H1 (cell line): ENCODE results near the gene POTEG. TPM values are rescaled to one million over a fixed set of nuclear protein-coding genes. Genes with fewer than 3 reads are reported as not detected.
"Not testable (repeated sequence)": the region's sequence is repeated elsewhere in the genome, so short reads cannot be mapped to it uniquely, and the experiment has no call there.

Experiments used
- CTCF ChIA-PET: fragments of 300-600 bp; sonication (Branson Sonifier 250); formaldehyde crosslinking; loops from one replicate; lab custom pipeline; 2021; ENCODE audit not compliant: partially characterized antibody; lab: Charles Lee
- POLR2A ChIA-PET: fragments of 300-600 bp; sonication (Branson Sonifier 250); formaldehyde crosslinking; loops from one replicate; lab custom pipeline; 2021; ENCODE audit warnings: inconsistent platforms; ENCODE audit not compliant: partially characterized antibody; lab: Charles Lee
- DNase-seq, 2 experiments: peaks; one replicate each; pipeline versions ENCODE4 v3.0.0 to v3.0.0-alpha.2; 2010 to 2022; ENCODE audit warnings: low spot score in 2 of 2, low read depth in 1 of 2, mixed read lengths in 1 of 2
- FAIRE-seq: peaks from 2 replicates; lab custom pipeline; 2011; peaks lifted over from hg19 to GRCh38; lab: Jason Lieb, UNC
- H2AFZ ChIP-seq: 2 replicates; pipeline ENCODE4 v1.8.1; 2012; ENCODE audit warnings: low read length, inconsistent platforms
- H2AK5ac ChIP-seq: 2 replicates; pipeline ENCODE4 v1.6.1; 2013; ENCODE audit warnings: low read depth, low read length
- H2BK120ac ChIP-seq: replicated peaks from 2 replicates; pipeline ENCODE3; 2013; ENCODE audit warnings: low read depth, low read length, inconsistent platforms
- H2BK12ac ChIP-seq: 2 replicates; pipeline ENCODE4 v1.6.1; 2013; ENCODE audit warnings: low read depth, low read length
- H2BK15ac ChIP-seq: 2 replicates; pipeline ENCODE4 v1.6.1; 2013; ENCODE audit warnings: low read length
- H2BK20ac ChIP-seq: 2 replicates; pipeline ENCODE4 v1.6.1; 2013; ENCODE audit warnings: low read length
- H2BK5ac ChIP-seq: 2 replicates; pipeline ENCODE4 v1.6.1; 2013; ENCODE audit warnings: low read depth, low read length
- H3K14ac ChIP-seq: 2 replicates; pipeline ENCODE4 v1.6.1; 2013; ENCODE audit warnings: inconsistent platforms; ENCODE audit not compliant: insufficient read length
- H3K18ac ChIP-seq: 2 replicates; pipeline ENCODE4 v1.6.1; 2013; ENCODE audit warnings: low read length; ENCODE audit errors: extremely low read depth
- H3K23ac ChIP-seq: 2 replicates; pipeline ENCODE4 v1.6.1; 2013; ENCODE audit warnings: inconsistent platforms; ENCODE audit not compliant: insufficient read length
- H3K23me2 ChIP-seq: 2 replicates; pipeline ENCODE4 v1.6.1; 2013; ENCODE audit warnings: low read depth, low read length
- H3K27ac ChIP-seq: 2 replicates; pipeline ENCODE4 v1.6.1; 2011; ENCODE audit warnings: low read depth, low read length, inconsistent platforms
- H3K27me3 ChIP-seq, 4 experiments: replicated peaks in 1 of 4; 1 replicate in 1 of 4; 2 replicates in 3 of 4; pipeline versions ENCODE4 v1.6.1 to v1.8.1; 2011 to 2013; ENCODE audit warnings: low read length in 3 of 4, mild to moderate bottlenecking in 3 of 4, inconsistent platforms in 2 of 4, mixed read lengths in 2 of 4, moderate library complexity in 1 of 4; ENCODE audit not compliant: control insufficient read depth in 3 of 4, insufficient read depth in 3 of 4; ENCODE audit errors: extremely low read depth in 1 of 4
- H3K36me3 ChIP-seq, 4 experiments: 2 replicates each; pipeline versions ENCODE4 v1.6.1 to v1.8.1; 2011 to 2013; ENCODE audit warnings: mild to moderate bottlenecking in 4 of 4, low read length in 3 of 4, moderate library complexity in 2 of 4, control low read depth in 1 of 4, inconsistent platforms in 1 of 4; ENCODE audit not compliant: insufficient read depth in 4 of 4, control insufficient read depth in 2 of 4
- H3K4ac ChIP-seq: replicated peaks from 2 replicates; pipeline ENCODE3; 2013; ENCODE audit warnings: low read length, low read depth, mixed read lengths, inconsistent platforms; ENCODE audit not compliant: insufficient read length
- H3K4me1 ChIP-seq, 4 experiments: replicated peaks in 1 of 4; 1 replicate in 1 of 4; 2 replicates in 3 of 4; pipeline versions ENCODE4 v1.6.1 to v1.8.1; 2011 to 2013; ENCODE audit warnings: low read length in 3 of 4, inconsistent platforms in 2 of 4, mixed read lengths in 1 of 4; ENCODE audit not compliant: insufficient read depth in 4 of 4, control insufficient read depth in 3 of 4
- H3K4me2 ChIP-seq, 2 experiments: 2 replicates each; pipeline versions ENCODE4 v1.6.1 to v1.8.1; 2011 to 2013; ENCODE audit warnings: low read depth in 2 of 2, low read length in 2 of 2, control low read depth in 1 of 2, inconsistent platforms in 1 of 2, mild to moderate bottlenecking in 1 of 2; ENCODE audit not compliant: insufficient read depth in 1 of 2
- H3K4me3 ChIP-seq, 4 experiments: fragments of 200-600, 300-600 bp in 1 of 4; sonication (generic), shearing (Covaris generic), sonication (Bioruptor Twin) in 1 of 4; 2 replicates each; pipeline versions ENCODE4 v1.5.1 to v1.8.1; 2011 to 2016; ENCODE audit warnings: low read length in 4 of 4, low read depth in 3 of 4, control low read depth in 2 of 4, inconsistent platforms in 2 of 4, mild to moderate bottlenecking in 2 of 4, mixed read lengths in 1 of 4, moderate library complexity in 1 of 4; ENCODE audit not compliant: insufficient read depth in 2 of 4; ENCODE audit errors: extremely low read depth in 1 of 4
- H3K56ac ChIP-seq: replicated peaks from 2 replicates; pipeline ENCODE3; 2013; ENCODE audit warnings: low read depth, mild to moderate bottlenecking, mixed read lengths, low read length, inconsistent platforms; ENCODE audit not compliant: insufficient read length
- H3K79me1 ChIP-seq: 2 replicates; pipeline ENCODE4 v1.6.1; 2013; ENCODE audit warnings: low read depth, low read length, control low read depth
- H3K79me2 ChIP-seq, 2 experiments: 2 replicates each; pipeline versions ENCODE4 v1.6.1 to v1.8.1; 2012 to 2013; ENCODE audit warnings: low read length in 2 of 2, mild to moderate bottlenecking in 2 of 2, inconsistent platforms in 1 of 2; ENCODE audit not compliant: insufficient read depth in 2 of 2, control insufficient read depth in 1 of 2
- H3K9ac ChIP-seq, 4 experiments: replicated peaks in 1 of 4; 1 replicate in 1 of 4; 2 replicates in 3 of 4; pipeline versions ENCODE4 v1.6.1 to v1.8.1; 2011 to 2013; ENCODE audit warnings: low read depth in 3 of 4, low read length in 3 of 4, control low read depth in 2 of 4, mild to moderate bottlenecking in 2 of 4, moderate library complexity in 2 of 4, inconsistent platforms in 1 of 4; ENCODE audit errors: extremely low read depth in 1 of 4
- H3K9me3 ChIP-seq, 2 experiments: 2 replicates each; pipeline versions ENCODE4 v1.6.1 to v1.8.1; 2012 to 2013; ENCODE audit warnings: mild to moderate bottlenecking in 2 of 2, moderate library complexity in 2 of 2, control low read depth in 1 of 2, inconsistent platforms in 1 of 2, low read depth in 1 of 2, low read length in 1 of 2, mixed read lengths in 1 of 2; ENCODE audit not compliant: insufficient read depth in 2 of 2
- H4K20me1 ChIP-seq, 2 experiments: replicated peaks in 1 of 2; 2 replicates each; pipeline versions ENCODE3 to v1.8.1; 2011 to 2013; ENCODE audit warnings: inconsistent platforms in 2 of 2, low read length in 2 of 2, mild to moderate bottlenecking in 1 of 2; ENCODE audit not compliant: insufficient read depth in 2 of 2, control insufficient read depth in 1 of 2
- H4K5ac ChIP-seq: 2 replicates; pipeline ENCODE4 v1.6.1; 2013; ENCODE audit warnings: low read length, low read depth, mixed read lengths, inconsistent platforms; ENCODE audit not compliant: insufficient read length
- H4K8ac ChIP-seq: 2 replicates; pipeline ENCODE4 v1.8.0; 2013; ENCODE audit warnings: mild to moderate bottlenecking, moderate library complexity, low read length, inconsistent platforms; ENCODE audit not compliant: insufficient read depth; ENCODE audit errors: extremely low read depth
- H4K91ac ChIP-seq: replicated peaks from 2 replicates; pipeline ENCODE3; 2013; ENCODE audit warnings: low read length, mixed read lengths, inconsistent platforms; ENCODE audit not compliant: insufficient read length
- WGBS, 2 experiments: shearing (Covaris generic) in 1 of 2; methylation state at CpG; one replicate each; pipeline versions ENCODE4 v1.1.6 to v1.1.7; 2013 to 2015; ENCODE audit warnings: low lambda C conversion rate in 2 of 2, mixed read lengths in 2 of 2, inconsistent platforms in 1 of 2, low coverage in 1 of 2, missing lambda C conversion rate in 1 of 2; ENCODE audit not compliant: insufficient replicate concordance in 2 of 2, insufficient coverage in 1 of 2, insufficient read length in 1 of 2; ENCODE audit errors: extremely low coverage in 1 of 2, missing lambda C conversion rate in 1 of 2; 5-methylcytosine and 5-hydroxymethylcytosine counted together
- polyA plus RNA-seq, 7 experiments: library from polyadenylated mRNA; depleted of rRNA in 3 of 7; stranded (reverse) in 5 of 7; unstranded in 2 of 7; fragments of >200 nt in 5 of 7; fragments of 200-250 nt in 2 of 7; gene quantifications; 1 replicate in 5 of 7; 2 replicates in 1 of 7; 4 replicates in 1 of 7; pipeline versions ENCODE4 v1.2.1 to v1.2.3, GENCODE V29; 2011 to 2013; ENCODE audit warnings: missing spikeins in 2 of 7, mixed read lengths in 2 of 7
- small RNA-seq: library from polyadenylated mRNA; stranded (forward); fragments of <200 nt; extraction: miRNeasy Mini kit (QIAGEN cat#:217004); gene quantifications from one replicate; pipeline ENCODE3, GENCODE V24; 2013; ENCODE audit not compliant: insufficient read depth
- total RNA-seq: library from RNA; stranded (reverse); fragmentation: NEBNext Ultra II Directional; extraction: Animal tissue kit (Norgen Biotek cat#: 25700); gene quantifications from 2 replicates; pipeline ENCODE4 v1.2.1, GENCODE V29; 2021

Gene POTEG
- total and polyA plus RNA-seq, 2 of the 8 experiments (the other 6 are each of a cell fraction or from before 2014, with no cell fraction given), result not detected

GRCh38 chr14:19360937-19361635 is 73.1 kb downstream of the POTEG start:
- H3K4ac ChIP-seq, H3K23ac ChIP-seq, H3K79me1 ChIP-seq, H2BK120ac ChIP-seq, H2BK5ac ChIP-seq, DNase-seq, H3K18ac ChIP-seq, H3K9me3 ChIP-seq, FAIRE-seq, H2BK20ac ChIP-seq, H3K4me1 ChIP-seq, H3K9ac ChIP-seq, H2BK15ac ChIP-seq, H3K79me2 ChIP-seq, H3K27ac ChIP-seq, POLR2A ChIA-PET, H4K91ac ChIP-seq, H2BK12ac ChIP-seq, H4K20me1 ChIP-seq, H3K14ac ChIP-seq, H3K4me3 ChIP-seq, H2AFZ ChIP-seq, H2AK5ac ChIP-seq, H3K56ac ChIP-seq, H4K5ac ChIP-seq, H4K8ac ChIP-seq, H3K23me2 ChIP-seq, H3K36me3 ChIP-seq, H3K27me3 ChIP-seq, H3K4me2 ChIP-seq, CTCF ChIA-PET: not testable (repeated sequence)
- WGBS, 2 experiments, result no CpG with 5 or more reads among the region's 34 CpGs

Small RNA genes lying within 50 kb of the gene (small RNA-seq; reads per million reads assigned to genes)
- gene RNU6-1268P, result not detected
